Measurements from ENCODE around the gene CPLX3.
A peak's percentile ranks its signal among the peaks of the same experiment; 100 is the strongest.

The CPLX3 gene

GRCh38 chr15:74788683-74789151 is 37.7 kb upstream of the CPLX3 start:
- peak; percentile 56 for DNase-seq

- no peak for DNase-seq
Measured at GRCh38 chr15:74789171-74789631, 37.2 kb upstream of the CPLX3 start.

GRCh38 chr15:74789741-74790079 is 36.7 kb upstream of the CPLX3 start:
- DNase-seq: no peak

GRCh38 chr15:74790080-74790916 is 36.1 kb upstream of the CPLX3 start:
- peak; percentile 33 for DNase-seq

GRCh38 chr15:74791007-74791406 is 35.4 kb upstream of the CPLX3 start:
- no peak for DNase-seq

- DNase-seq: no peak
Measured at GRCh38 chr15:74791667-74792066, 34.8 kb upstream of the CPLX3 start.

GRCh38 chr15:74792227-74793016 is 34.0 kb upstream of the CPLX3 start:
- DNase-seq: no peak

GRCh38 chr15:74793135-74794028 is 33.0 kb upstream of the CPLX3 start:
- peak; percentile 77 for DNase-seq

GRCh38 chr15:74794248-74794969 is 32.0 kb upstream of the CPLX3 start:
- no peak for DNase-seq

GRCh38 chr15:74794970-74795349 is 31.5 kb upstream of the CPLX3 start:
- DNase-seq: no peak

- no peak for DNase-seq
Measured at GRCh38 chr15:74795966-74796625, 30.3 kb upstream of the CPLX3 start.

- no peak for DNase-seq
Measured at GRCh38 chr15:74798388-74799254, 27.8 kb upstream of the CPLX3 start.

- DNase-seq: no peak
Measured at GRCh38 chr15:74799255-74799855, 27.1 kb upstream of the CPLX3 start.

GRCh38 chr15:74799856-74800558 is 26.4 kb upstream of the CPLX3 start:
- DNase-seq: peak; percentile 84

- no peak for DNase-seq
Measured at GRCh38 chr15:74800559-74801094, 25.8 kb upstream of the CPLX3 start.

GRCh38 chr15:74801311-74801997 is 25.0 kb upstream of the CPLX3 start:
- no peak for DNase-seq

GRCh38 chr15:74802290-74802689 is 24.1 kb upstream of the CPLX3 start:
- DNase-seq: no peak

- DNase-seq: no peak
Measured at GRCh38 chr15:74802862-74803447, 23.5 kb upstream of the CPLX3 start.
